ENCODE data around the gene ETHE1. TPM values are rescaled to one million over a fixed set of nuclear protein-coding genes. Genes with fewer than 3 reads are reported as not detected.
"Not testable (repeated sequence)": the region's sequence is repeated elsewhere in the genome, so short reads cannot be mapped to it uniquely, and the experiment has no call there.

The ETHE1 gene
- total RNA-seq, 1 experiment from 2014 or later = 28.3 TPM

- not testable (repeated sequence) for DNase-seq (ENCODE audit: low read depth)
Observed at GRCh38 chr19:43523696-43524095, 3.3 kb downstream of the ETHE1 start.

GRCh38 chr19:43522929-43523328 is 4.1 kb downstream of the ETHE1 start:
- no peak for DNase-seq (ENCODE audit: low read depth)

DNA sequence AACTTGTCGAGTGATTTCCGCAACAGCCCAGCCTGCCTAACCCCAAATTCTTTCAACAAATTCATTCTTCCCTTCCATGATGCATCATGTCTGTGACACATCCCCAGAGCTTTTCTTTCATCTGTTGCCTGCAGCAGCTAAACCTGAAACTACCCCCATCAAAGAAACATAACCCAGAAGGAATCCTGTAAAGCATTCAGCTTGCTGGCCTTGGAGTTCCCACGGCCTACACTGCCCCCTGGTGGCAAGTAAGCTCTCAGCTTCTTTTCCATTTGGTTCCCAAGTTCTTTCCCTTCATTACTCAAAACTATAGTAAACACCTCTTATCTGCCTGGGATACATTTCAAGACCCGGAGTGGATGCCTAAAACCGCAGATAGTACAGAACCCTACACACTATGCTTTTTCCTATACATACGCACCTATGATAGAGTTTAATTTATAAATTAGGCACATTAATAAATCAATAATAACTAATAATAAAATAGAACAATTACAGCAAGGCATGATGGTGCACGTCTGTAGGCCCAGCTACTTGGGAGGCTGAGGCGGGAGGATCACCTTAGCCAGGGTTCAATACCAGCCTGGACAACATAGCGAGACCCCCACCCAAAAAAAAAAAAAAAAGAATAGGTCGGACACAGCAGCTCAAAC is 7.4 kb downstream of the ETHE1 start:
- DNase-seq (ENCODE audit: low read depth) = peak; percentile 89

GRCh38 chr19:43518051-43518450 is 8.9 kb downstream of the ETHE1 start:
- no peak for DNase-seq (ENCODE audit: low read depth)

DNA sequence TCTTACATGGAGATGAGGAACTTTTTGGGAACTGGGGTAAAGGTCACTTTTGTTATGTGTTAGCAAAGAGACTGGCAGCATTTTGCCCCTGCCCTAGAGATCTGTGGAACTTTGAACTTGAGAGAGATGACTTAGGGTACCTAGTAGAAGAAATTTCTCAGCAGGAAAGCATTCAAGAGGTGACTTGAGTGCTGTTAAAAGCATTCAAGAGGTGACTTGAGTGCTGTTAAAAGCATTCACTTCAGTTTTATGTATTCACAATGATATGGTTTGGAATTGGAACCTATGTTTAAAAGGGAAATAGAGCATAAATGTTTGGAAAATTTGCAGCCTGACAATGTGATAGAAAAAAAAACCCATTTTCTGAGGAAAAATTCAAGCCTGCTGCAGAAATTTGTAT is 14.6 kb downstream of the ETHE1 start:
- DNase-seq (ENCODE audit: low read depth) = not testable (repeated sequence)

DNA sequence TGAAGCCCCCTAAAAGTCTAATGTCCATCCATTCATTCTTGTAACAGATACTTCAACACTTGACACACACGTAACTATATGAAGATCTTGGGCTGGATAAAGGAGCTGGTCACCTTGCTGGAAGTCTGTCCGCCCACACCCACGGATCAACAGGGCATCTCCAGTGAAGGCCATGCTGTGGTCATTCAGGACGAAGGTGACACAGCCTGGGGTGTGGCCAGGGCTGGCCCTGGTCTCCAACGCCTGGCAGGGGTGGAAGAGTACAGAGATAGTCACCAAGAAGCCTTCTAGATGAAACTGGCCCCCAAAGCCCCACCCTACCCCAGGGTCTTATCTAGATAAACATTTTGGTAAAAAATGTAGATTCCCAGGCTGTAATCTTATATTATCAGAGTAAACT is 15.7 kb downstream of the ETHE1 start:
- no peak for DNase-seq (ENCODE audit: low read depth)

GRCh38 chr19:43510713-43511112 is 16.3 kb downstream of the ETHE1 start:
- no peak for DNase-seq (ENCODE audit: low read depth)

DNA sequence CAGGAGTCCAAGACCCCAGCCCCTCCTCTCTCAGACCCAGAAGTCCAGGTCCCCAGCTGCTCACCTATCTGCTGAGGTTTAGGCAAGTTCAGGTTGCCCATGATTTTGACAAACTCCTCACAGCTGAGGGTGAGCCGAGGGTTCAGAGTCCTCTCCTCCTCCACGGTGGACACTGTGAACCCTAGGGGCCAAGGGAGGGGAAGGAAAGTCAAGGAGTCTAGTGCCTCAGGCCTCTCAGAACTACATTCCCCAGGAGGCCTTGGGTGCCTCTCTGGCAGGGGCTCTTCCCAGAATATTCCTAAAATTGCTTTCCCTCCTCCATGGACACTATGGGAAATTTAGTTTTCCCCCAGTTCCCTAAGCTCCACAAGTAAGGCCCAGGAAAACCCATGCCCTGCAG is 19.1 kb downstream of the ETHE1 start:
- no peak for DNase-seq (ENCODE audit: low read depth)

GRCh38 chr19:43506629-43507028 is 20.4 kb downstream of the ETHE1 start:
- no peak for DNase-seq (ENCODE audit: low read depth)

DNA sequence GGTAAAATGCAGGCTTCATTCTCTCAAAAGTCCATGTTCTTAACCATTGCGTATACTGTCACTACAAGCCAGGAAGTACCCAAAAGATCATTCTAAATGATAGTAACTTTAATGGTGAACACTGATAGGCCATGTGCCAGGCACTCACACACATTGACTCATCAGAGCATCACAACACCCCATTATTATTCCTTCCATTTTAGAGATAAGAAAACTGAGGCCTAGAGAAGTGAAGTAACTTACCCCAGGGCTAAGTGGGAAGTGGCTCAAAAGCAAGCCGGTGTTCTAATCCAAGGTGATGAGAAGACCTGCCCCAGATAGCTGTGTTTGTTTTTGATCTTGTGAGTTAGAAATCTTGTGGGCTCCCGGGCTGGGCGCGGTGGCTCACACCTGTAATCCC is 21.1 kb downstream of the ETHE1 start:
- DNase-seq (ENCODE audit: low read depth) = no peak

DNA sequence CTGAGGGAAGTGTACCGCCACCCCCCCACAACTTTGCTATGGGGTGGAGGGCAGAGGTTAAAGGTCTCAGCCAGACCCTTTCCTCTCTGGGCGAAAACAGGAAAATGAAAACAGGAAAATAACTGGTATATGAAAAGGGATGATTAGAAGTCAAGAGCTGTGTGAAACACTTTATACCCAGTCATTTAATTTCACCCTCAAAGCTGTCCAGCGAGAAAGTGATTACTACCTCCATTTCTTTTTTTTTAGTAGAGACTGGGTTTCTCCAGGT is 21.9 kb downstream of the ETHE1 start:
- DNase-seq (ENCODE audit: low read depth) = no peak

GRCh38 chr19:43504426-43505185 is 22.4 kb downstream of the ETHE1 start, which contains the start of gene PHLDB3:
TSS of gene PHLDB3 (minus strand) at chr19:43504746. CDS start at chr19:43504118, 628 bp downstream.
- peak; percentile 54 for DNase-seq (ENCODE audit: low read depth)

DNA sequence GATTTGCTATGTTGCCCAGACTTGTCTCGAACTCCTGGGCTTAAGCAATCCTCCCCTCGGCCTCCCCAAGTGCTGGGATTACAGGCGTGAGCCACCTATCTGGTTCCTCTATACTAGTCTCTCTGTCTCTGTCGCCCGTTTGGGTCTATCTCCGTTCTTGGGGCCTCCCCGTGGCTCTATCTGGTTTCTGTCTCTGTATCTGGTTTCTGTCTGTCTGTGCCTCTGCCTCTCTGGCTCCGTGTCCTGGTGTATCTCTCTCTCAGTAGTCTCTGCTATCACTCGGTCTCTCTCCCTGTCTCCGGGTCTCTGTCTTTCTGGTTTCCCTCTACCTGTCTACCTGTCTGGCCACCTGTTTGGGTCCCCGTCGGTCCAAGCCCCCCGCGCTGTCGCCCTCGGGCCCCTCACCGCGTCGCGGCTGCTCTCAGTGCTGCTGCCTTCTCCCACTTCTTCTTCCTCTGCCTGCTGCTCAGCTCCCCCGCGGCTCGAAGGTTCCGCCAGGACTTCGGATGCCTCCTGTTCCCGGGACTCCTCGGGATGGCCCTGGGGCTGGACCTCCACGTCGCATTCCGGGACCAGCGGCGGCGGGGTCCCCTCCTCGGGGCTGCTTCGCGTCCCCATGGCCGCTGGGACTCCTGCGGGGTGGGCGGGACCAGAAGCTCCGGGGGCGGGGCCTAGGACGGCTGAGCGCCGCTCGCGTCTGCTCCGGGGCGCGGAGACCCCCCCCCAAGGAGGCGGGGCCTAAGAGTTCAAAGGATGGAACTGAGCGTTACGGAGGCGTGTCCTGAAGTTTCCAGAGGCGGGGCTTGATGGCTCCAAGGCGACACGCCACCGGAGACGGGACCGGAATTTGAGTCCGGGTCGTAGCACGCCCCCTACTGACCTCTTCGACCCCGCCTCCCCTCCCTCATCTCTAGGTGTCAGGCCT is 23.2 kb downstream of the ETHE1 start:
- DNase-seq (ENCODE audit: low read depth) = peak; percentile 92

GRCh38 chr19:43502419-43502976 is 24.5 kb downstream of the ETHE1 start:
- no peak for DNase-seq (ENCODE audit: low read depth)

DNA sequence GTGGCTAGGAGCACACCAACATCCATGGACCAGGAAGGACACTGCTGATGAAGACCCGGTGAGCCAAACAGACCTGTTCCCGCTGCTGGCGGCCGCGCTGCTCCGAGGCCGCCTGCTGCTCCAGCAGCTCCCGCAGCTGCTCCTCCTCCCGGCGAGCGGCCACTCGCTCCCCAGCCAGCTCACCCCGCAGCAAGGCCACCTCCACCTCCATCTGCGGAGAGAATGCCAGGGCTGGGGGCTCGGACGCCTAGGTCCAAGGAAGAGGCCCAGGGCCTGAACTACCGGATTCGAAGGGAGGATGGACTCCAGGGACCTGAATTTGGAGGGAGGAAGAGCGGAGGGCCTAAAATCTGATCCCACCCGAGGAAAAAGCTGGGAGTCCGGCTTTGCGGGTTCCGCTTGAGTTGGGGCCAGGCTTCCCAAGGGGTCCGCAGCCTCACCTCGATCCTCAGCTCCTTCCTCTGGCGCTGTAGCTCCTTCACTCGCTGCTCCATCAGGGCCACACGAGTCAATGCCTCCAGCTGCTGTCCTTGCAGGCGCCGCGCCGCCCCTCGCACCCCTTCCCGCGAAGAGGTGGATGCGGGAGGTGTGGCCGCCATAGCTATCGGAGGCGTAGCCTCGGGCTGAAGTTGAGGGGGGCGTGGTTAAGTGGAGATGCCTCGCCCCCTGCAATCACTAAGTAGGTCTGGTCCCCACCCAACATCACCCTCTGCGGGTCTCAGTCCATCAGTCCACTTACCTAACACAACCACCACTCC is 25.2 kb downstream of the ETHE1 start:
- no peak for DNase-seq (ENCODE audit: low read depth)

DNA sequence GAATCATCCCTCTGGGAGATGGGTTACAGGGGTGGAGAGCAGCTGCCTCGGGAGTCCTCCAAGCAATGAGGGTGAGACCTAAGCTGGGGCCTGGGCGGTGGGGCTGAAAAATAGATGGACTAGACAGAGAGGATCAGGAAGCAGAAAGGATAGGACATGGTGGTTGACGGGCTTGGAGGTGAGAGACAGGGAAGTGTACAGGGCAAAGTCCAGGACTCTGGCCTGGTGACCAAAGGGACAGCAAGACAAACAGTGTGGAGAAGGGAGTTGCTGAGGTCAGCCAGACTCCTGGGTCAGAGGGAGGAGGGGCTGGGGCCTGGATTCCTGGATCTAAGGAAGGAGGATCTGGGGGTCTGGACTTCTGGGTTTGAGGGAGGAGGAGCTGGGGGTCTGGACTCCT is 28.0 kb downstream of the ETHE1 start:
- DNase-seq (ENCODE audit: low read depth) = no peak

DNA sequence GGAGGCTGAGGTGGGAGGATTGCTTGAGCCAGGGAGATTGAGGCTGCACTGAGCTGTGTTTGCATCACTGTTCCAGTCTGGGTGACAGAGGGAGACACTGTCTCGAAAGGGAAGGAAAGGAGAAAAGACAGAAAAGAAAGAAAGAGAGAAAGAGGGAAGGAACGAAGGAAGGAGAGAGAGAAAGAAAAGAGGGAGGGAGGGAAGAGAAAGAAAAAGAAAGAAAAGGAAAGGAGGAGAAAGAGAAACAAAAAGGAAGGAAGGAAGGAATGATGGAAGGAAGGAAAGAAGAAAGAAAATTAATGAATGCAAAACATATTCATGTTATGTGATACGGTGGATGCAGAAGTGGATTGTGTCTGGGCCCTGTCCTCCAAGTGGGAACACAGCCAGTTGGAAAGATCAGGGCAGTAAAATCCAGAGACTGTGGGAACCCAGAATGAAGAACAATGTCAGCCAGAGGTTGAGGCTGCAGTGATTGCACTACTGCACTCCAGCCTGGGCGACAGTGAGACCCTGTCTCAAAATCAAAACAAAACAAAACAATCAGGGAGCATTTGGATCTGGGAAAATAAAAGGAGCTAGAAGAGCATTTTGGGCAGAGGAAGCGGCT is 28.7 kb downstream of the ETHE1 start:
- DNase-seq (ENCODE audit: low read depth) = no peak

DNA sequence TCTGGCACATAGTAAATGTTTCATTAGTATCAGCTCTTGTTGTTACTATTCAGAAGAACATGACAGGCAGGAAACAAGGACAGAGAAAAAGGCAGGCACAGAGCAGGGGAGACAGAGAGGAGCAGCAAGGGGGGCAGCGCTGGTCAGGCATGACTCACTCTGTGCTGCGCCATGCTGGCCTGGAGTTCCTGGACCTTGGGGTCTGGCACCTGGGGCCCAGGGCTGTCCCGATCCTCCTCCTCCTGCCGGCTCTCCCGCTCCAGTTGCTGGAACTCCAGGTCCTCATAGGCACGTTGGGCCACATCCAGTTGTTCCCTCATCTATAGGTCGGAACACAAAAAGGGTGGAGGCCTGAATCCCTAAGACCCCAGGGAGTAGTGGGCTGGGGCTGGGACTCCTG is 30.0 kb downstream of the ETHE1 start:
- no peak for DNase-seq (ENCODE audit: low read depth)

DNA sequence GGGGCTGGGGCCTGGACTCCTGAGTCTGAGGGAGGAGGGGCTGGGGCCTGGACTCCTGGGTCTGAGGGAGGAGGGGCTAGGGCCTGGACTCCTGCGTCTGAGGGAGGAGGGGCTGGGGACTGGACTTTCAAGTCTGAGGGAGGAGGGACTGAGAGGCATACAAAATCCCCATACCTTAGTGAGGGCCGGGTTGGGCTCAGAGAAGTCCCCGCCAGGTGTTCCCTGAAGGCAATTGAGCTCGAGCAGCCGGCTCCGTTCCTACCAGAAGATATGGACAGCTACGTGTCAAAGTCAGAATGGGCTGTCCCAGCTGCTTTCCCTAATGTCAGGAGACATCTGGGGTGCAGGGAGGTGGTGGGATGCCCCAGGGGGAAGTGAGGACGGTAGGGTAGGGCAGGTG is 31.9 kb downstream of the ETHE1 start:
- no peak for DNase-seq (ENCODE audit: low read depth)

- DNase-seq (ENCODE audit: low read depth) = no peak
Observed at GRCh38 chr19:43490759-43491158, 36.2 kb downstream of the ETHE1 start.

DNA sequence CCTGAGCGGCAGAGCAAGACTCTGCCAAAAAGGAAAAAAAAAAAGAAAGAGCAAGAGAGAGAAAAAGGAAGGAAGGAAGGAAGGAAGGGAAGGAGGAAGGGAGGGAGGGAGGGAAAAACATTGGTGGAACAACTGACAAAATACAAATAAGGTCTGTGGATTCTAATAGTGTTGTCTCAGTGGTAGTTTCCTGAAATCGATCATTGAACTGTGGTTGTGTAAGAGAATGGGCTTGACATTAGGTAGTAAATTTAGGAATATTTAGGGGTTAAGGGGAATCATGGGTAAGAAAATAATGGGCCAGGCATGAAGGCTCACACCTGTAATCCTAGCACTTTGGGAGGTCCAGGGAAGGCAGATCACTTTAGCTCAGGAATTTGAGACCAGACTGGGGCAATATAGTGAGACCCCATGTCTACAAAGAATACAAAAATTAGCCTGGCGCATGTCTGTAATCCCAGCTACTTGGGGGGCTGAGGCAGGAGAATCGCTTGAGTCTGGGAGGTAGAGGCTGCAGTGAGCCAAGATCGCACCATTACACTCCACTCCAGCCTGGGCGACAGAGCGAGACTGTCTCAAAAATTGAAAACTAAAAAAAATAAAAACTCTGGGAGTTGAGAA is 36.9 kb downstream of the ETHE1 start:
- DNase-seq (ENCODE audit: low read depth) = no peak

All from M059J (cell line).